Measurements from ENCODE around the gene SLC43A1. TPM values are rescaled to one million over a fixed set of nuclear protein-coding genes. Genes with fewer than 3 reads are reported as not detected.
A peak's percentile ranks its signal among the peaks of the same experiment; 100 is the strongest.

The SLC43A1 gene
- total RNA-seq, 4 donors from 2014 or later: 7.4 to 35.1 (median 15.8) TPM

DNA sequence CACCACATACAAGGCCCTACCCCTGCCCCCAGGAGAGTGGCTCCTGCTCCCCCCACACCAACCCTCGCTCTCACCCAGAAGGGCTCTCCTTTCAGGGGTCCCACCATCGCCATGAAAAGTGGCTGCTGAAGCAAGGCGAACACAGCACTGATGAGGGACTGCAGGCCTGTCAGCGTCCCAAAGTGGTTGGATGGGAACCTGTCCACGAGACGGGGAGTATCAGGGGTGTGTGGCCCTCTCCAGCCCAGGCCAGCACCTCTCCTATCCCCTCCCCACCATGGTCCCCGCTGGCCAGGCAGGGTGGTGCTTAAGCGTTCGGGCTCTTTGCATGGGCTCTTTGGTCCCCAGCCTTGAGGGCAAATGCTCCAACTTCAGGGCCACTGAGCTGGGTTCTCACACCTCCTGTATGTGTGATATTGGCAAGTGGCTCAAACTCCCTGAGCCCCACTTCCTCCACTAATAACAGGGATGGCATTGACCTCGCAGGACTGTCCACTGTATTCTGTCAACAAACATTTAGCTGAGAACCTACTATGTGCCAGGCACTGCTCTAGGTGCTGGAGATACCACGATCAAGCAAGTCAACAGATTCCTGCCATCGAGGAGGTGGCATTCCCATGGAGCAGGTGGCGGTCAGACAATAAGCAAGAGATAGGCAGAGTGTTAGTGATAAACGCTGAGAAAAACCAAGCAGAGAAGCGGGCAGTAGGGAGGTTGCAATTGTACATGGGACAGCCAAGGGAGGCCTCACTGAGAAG lies 28.3 kb downstream of the SLC43A1 start:
- no peak for ATAC-seq
- peaks cover 6 to 7% (median 6%) of the 10 kb centered on the region in 3 donors for H3K27me3 ChIP-seq
- H3K4me3 ChIP-seq: no peak overlapping the region
- peaks cover 0 to 46% of the 10 kb centered on the region in 2 donors for H3K36me3 ChIP-seq
- no peak for DNase-seq
- H3K4me1 ChIP-seq: peaks cover 31 to 39% of the 10 kb centered on the region in 2 donors
- in situ Hi-C loops (cut with MboI; ENCODE audit: low sequenced_read_pairs in 4 of 4): loop anchor here in 1 of 4 donors (25.0 kb wide), 1 partner anchor 150 kb away; the partner anchor contains the start of genes P2RX3 and SSRP1
- H3K27ac ChIP-seq: peak overlapping the region; percentile 54 to 77 (median 71)
- intact Hi-C loops (cut with DNase I; ENCODE audit: low total_unique reads): no loop called here
- TF ChIP-seq CTCF (IDR thresholded peaks at IDR 0.05 in 4 of 5, conservative IDR thresholded peaks at IDR 0.05 in 1 of 5) (no peak), POLR2A (IDR thresholded peaks at IDR 0.05) (no peak)
- no peaks in the 10 kb centered on the region for H3K9me3 ChIP-seq

DNA sequence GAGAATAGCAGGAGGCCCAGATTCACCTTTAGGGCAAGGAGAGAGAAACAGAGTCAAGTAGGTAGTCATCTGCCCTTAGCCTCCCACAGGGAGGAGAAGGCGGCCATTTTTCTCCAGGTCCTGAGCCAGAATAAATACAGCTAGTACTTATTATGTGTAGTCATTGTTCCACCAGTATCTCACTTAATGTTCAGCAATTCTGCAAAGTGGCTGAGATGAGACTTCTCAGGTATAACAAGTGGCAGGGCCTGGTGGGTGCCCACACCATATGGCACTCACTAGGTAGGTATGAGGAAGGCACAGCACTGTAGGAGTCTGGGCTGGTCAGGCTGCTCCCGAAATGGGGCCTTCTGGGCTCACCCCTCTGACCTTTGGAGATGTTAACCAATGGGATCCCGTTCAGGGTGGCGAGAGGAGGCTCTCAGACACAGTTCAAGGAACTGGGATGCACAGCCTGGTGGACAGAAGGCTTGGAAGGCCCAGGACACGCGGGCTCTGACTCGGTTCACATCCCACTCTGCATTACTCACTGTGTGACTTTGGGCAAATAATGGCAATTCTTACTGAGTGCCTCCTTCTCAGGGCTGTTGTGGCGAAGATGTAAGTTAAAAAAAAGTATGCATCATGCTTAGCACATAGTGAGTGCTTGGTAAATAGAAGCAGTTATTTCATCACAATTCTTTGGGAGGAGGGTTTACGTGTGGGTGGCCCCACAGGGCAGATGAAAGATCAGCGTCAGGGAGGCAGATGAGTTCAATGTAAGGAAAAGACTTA lies 30.1 kb downstream of the SLC43A1 start:
- Histone ChIP-seq H3K36me3 (peaks cover 0 to 39% of the 10 kb centered on the region in 2 donors), H3K9me3 (no peaks in the 10 kb centered on the region)
- in situ Hi-C loops (cut with MboI; ENCODE audit: low sequenced_read_pairs in 4 of 4): loop anchor here in 1 of 4 donors (25.0 kb wide), 1 partner anchor 148 kb away; the partner anchor contains the start of genes P2RX3 and SSRP1

GRCh38 chr11:57484141-57484710 lies 31.3 kb downstream of the SLC43A1 start:
- Histone ChIP-seq H3K4me3 (no peak overlapping the region), H3K4me1 (peaks cover 28 to 33% of the 10 kb centered on the region in 2 donors), H3K9me3 (no peaks in the 10 kb centered on the region), H3K27ac (no peak overlapping the region), H3K27me3 (peaks cover 6 to 9% (median 6%) of the 10 kb centered on the region in 3 donors), H3K36me3 (peaks cover 0 to 37% of the 10 kb centered on the region in 2 donors)
- no peak for ATAC-seq
- in situ Hi-C loops (cut with MboI; ENCODE audit: low sequenced_read_pairs in 4 of 4): loop anchor here in 1 of 4 donors (25.0 kb wide), 1 partner anchor 147 kb away; the partner anchor contains the start of genes P2RX3 and SSRP1
- TF ChIP-seq CTCF (IDR thresholded peaks at IDR 0.05 in 4 of 5, conservative IDR thresholded peaks at IDR 0.05 in 1 of 5): no peak
- TF ChIP-seq POLR2A (IDR thresholded peaks at IDR 0.05): no peak
- intact Hi-C loops (cut with DNase I; ENCODE audit: low total_unique reads): loop anchor here (5.0 kb wide), 1 partner anchor 137 kb away; no protein-coding TSS in a partner anchor
- DNase-seq: no peak

More for the DNA sequence above, 30.1 kb downstream of the SLC43A1 start:
- Histone ChIP-seq H3K4me3 (no peak overlapping the region), H3K4me1 (peaks cover 28 to 33% of the 10 kb centered on the region in 2 donors), H3K27me3 (peaks cover 6 to 9% (median 6%) of the 10 kb centered on the region in 3 donors), H3K27ac (no peak overlapping the region)
- no peak for DNase-seq
- intact Hi-C loops (cut with DNase I; ENCODE audit: low total_unique reads): no loop called here
- ATAC-seq: no peak
- TF ChIP-seq CTCF (IDR thresholded peaks at IDR 0.05 in 4 of 5, conservative IDR thresholded peaks at IDR 0.05 in 1 of 5) (no peak), POLR2A (IDR thresholded peaks at IDR 0.05) (no peak)

DNA sequence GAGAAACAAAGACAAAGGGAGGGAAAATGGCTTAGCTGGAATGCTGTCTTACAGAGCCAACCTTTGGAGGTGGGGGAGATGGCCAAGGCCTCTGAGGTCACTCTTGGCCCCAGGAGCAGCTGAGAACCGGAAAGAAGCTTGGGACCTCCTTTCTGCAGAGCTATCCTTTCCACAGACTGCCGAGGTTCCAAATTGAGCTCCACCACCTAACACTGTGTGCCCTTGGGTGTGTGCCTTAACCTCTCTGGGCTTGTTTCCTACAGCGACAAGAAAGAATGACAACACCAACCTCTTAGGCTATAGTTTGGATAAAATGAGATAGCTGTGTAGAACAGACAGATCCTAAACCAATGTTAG lies 32.0 kb downstream of the SLC43A1 start:
- in situ Hi-C loops (cut with MboI; ENCODE audit: low sequenced_read_pairs in 4 of 4): loop anchor here in 1 of 4 donors (25.0 kb wide), 1 partner anchor 146 kb away; the partner anchor contains the start of genes P2RX3 and SSRP1
- DNase-seq (no peak), ATAC-seq (no peak)
- Histone ChIP-seq H3K9me3 (no peaks in the 10 kb centered on the region), H3K36me3 (peaks cover 0 to 31% of the 10 kb centered on the region in 2 donors), H3K27me3 (peaks cover 6 to 9% (median 6%) of the 10 kb centered on the region in 3 donors), H3K4me3 (no peak overlapping the region), H3K27ac (no peak overlapping the region), H3K4me1 (peaks cover 24 to 28% of the 10 kb centered on the region in 2 donors)
- TF ChIP-seq POLR2A (IDR thresholded peaks at IDR 0.05) (no peak), CTCF (IDR thresholded peaks at IDR 0.05 in 4 of 5, conservative IDR thresholded peaks at IDR 0.05 in 1 of 5) (no peak)
- intact Hi-C loops (cut with DNase I; ENCODE audit: low total_unique reads): loop anchor here (5.0 kb wide), 1 partner anchor 136 kb away; no protein-coding TSS in a partner anchor
